ENCODE data around the gene ANKRD30B. TPM values are rescaled to one million over a fixed set of nuclear protein-coding genes. Genes with fewer than 3 reads are reported as not detected.

The ANKRD30B gene
- total and polyA plus RNA-seq, 2 of the 8 experiments (the other 6 are each of a cell fraction or from before 2014, with no cell fraction given): not detected

DNA sequence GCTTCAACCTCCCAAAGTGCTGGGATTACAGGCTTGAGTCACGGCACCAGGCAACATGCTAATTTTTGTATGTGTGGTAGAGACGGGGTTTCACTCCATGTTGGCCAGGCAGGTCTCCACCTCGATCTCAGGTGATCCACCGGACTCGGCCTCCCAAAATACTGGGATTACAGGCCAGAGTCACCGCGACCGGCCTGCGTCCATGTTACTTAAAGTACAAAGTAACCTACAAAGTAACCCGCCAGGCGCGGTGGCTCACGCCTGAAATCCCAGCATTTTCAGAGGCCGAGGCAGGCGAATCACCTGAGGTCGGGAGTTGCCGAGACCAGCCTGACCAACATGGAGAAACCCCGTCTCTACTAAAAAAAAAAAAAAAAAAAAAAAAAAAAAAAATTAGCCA lies 1.1 kb upstream of the ANKRD30B start:
- H2BK15ac ChIP-seq (ENCODE audit: low read length): no peak overlapping the region
- peaks cover 7 to 51% of the 10 kb centered on the region in 2 experiments; a peak in 3 of 4 replicates for H3K9me3 ChIP-seq (ENCODE audit: insufficient read depth in 2 of 2, low read depth in 1 of 2, low read length in 1 of 2)
- no peak overlapping the region for H4K5ac ChIP-seq (ENCODE audit: insufficient read length, low read depth, low read length)
- DNase-seq (ENCODE audit: low read depth in 1 of 2, low spot score in 2 of 2): no peak
- ChIA-PET CTCF (ENCODE audit: partially characterized antibody) (no interaction called here), POLR2A (ENCODE audit: partially characterized antibody) (no interaction called here)
- no peak overlapping the region for H3K27ac ChIP-seq (ENCODE audit: low read depth, low read length)
- H3K4me3 ChIP-seq (ENCODE audit: extremely low read depth in 1 of 4, insufficient read depth in 2 of 4, low read depth in 3 of 4, low read length in 4 of 4): no peak overlapping the region
- no peak overlapping the region for H3K4ac ChIP-seq (replicated peaks; ENCODE audit: insufficient read length, low read depth, low read length)
- no peak overlapping the region for H3K9ac ChIP-seq (replicated peaks in 1 of 4; ENCODE audit: extremely low read depth in 1 of 4, low read depth in 3 of 4, low read length in 3 of 4)
- FAIRE-seq: no peak
- H4K8ac ChIP-seq (ENCODE audit: extremely low read depth, insufficient read depth, low read length): no peak overlapping the region
- no peak overlapping the region for H3K56ac ChIP-seq (replicated peaks; ENCODE audit: insufficient read length, low read depth, low read length)
- no peak overlapping the region for H4K91ac ChIP-seq (replicated peaks; ENCODE audit: insufficient read length, low read length)
- no peaks in the 10 kb centered on the region for H3K79me1 ChIP-seq (ENCODE audit: low read depth, low read length)
- H3K79me2 ChIP-seq (ENCODE audit: control insufficient read depth in 1 of 2, insufficient read depth in 2 of 2, low read length in 2 of 2): no peaks in the 10 kb centered on the region
- no peaks in the 10 kb centered on the region for H3K23me2 ChIP-seq (ENCODE audit: low read depth, low read length)
- H2BK12ac ChIP-seq (ENCODE audit: low read depth, low read length): no peak overlapping the region
- H3K23ac ChIP-seq (ENCODE audit: insufficient read length): no peak overlapping the region
- no peaks in the 10 kb centered on the region for H3K4me1 ChIP-seq (replicated peaks in 1 of 4; ENCODE audit: control insufficient read depth in 3 of 4, insufficient read depth in 4 of 4, low read length in 3 of 4)
- H3K27me3 ChIP-seq (replicated peaks in 1 of 4; ENCODE audit: control insufficient read depth in 3 of 4, extremely low read depth in 1 of 4, insufficient read depth in 3 of 4, low read length in 3 of 4): no peaks in the 10 kb centered on the region
- no peak overlapping the region for H3K14ac ChIP-seq (ENCODE audit: insufficient read length)
- no peak overlapping the region for H3K18ac ChIP-seq (ENCODE audit: extremely low read depth, low read length)
- H3K36me3 ChIP-seq (ENCODE audit: control insufficient read depth in 2 of 4, insufficient read depth in 4 of 4, low read length in 3 of 4): no peaks in the 10 kb centered on the region
- H2AK5ac ChIP-seq (ENCODE audit: low read depth, low read length): no peak overlapping the region
- WGBS, 2 experiments (ENCODE audit: extremely low coverage in 1 of 2, insufficient coverage in 1 of 2, insufficient read length in 1 of 2, insufficient replicate concordance in 2 of 2, low coverage in 1 of 2, low lambda C conversion rate in 2 of 2, missing lambda C conversion rate in 1 of 2): 93% methylated on average over 17 of the region's 18 CpGs; no CpG with 5 or more reads in 1 of the 2 experiments
- no peak overlapping the region for H2AFZ ChIP-seq (ENCODE audit: low read length)
- H2BK20ac ChIP-seq (ENCODE audit: low read length): no peak overlapping the region
- H4K20me1 ChIP-seq (replicated peaks in 1 of 2; ENCODE audit: control insufficient read depth in 1 of 2, insufficient read depth in 2 of 2, low read length in 2 of 2): no peaks in the 10 kb centered on the region
- no peak overlapping the region for H2BK120ac ChIP-seq (replicated peaks; ENCODE audit: low read depth, low read length)
- H2BK5ac ChIP-seq (ENCODE audit: low read depth, low read length): no peak overlapping the region
- no peak overlapping the region for H3K4me2 ChIP-seq (ENCODE audit: insufficient read depth in 1 of 2, low read depth in 2 of 2, low read length in 2 of 2)
- TF ChIP-seq, protein P1, sequence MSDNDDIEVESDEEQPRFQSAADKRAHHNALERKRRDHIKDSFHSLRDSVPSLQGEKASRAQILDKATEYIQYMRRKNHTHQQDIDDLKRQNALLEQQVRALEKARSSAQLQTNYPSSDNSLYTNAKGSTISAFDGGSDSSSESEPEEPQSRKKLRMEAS (IDR thresholded peaks at IDR 0.05): no peak
- TF ChIP-seq CHD1 (IDR thresholded peaks at IDR 0.05; ENCODE audit: low read depth, low read length): no peak
- TF ChIP-seq POU5F1 (IDR thresholded peaks at IDR 0.05; ENCODE audit: low read depth, low read length): no peak
- TF ChIP-seq MAFK (IDR thresholded peaks at IDR 0.05; ENCODE audit: low read depth, low read length): no peak
- TF ChIP-seq JUN (IDR thresholded peaks at IDR 0.05; ENCODE audit: low read depth, low read length): no peak
- no peak for TF ChIP-seq TEAD4 (IDR thresholded peaks at IDR 0.05; ENCODE audit: low read depth, low read length)
- no peak for TF ChIP-seq GABPA (IDR thresholded peaks at IDR 0.05; ENCODE audit: borderline replicate concordance, insufficient read depth, low read length)
